Right kidney (tissue), 9 donors: ENCODE results near the gene SORCS1.
A peak's percentile ranks its signal among the peaks of the same experiment; 100 is the strongest.

Experiments used
- DNase-seq: peaks from one replicate; pipeline ENCODE4 v3.0.0-alpha.2; 2016
- long read RNA-seq, 8 donors: transcript quantifications; one replicate each; lab custom pipeline, GENCODE V29; 2026

SORCS1 gene
- long read RNA-seq, donor 1, result 0 reads
- long read RNA-seq, donor 2, result 0 reads
- long read RNA-seq, donor 3, result 0 reads
- long read RNA-seq, donor 4, full-length matches to known transcripts, result 1 of 1 reads
- long read RNA-seq, donor 4, partial matches to known transcripts, result 0 of 1 reads
- long read RNA-seq, donor 4, other reads (novel, unspliced or antisense), result 0 of 1 reads
- long read RNA-seq, donor 5, full-length matches to known transcripts, result 1 of 1 reads
- long read RNA-seq, donor 5, partial matches to known transcripts, result 0 of 1 reads
- long read RNA-seq, donor 5, other reads (novel, unspliced or antisense), result 0 of 1 reads
- long read RNA-seq, donor 6, result 0 reads
- long read RNA-seq, donor 7, result 0 reads
- long read RNA-seq, donor 8, full-length matches to known transcripts, result 1 of 1 reads
- long read RNA-seq, donor 8, partial matches to known transcripts, result 0 of 1 reads
- long read RNA-seq, donor 8, other reads (novel, unspliced or antisense), result 0 of 1 reads

GRCh38 chr10:107163881-107164861, at the start of gene SORCS1:
Gene SORCS1, minus strand, starts transcription at chr10:107164706.
- DNase-seq, result peak; percentile 90

- DNase-seq, result no peak
Measured at GRCh38 chr10:107214261-107214660, 49.8 kb upstream of the SORCS1 start.

- no peak for DNase-seq
Measured at GRCh38 chr10:107213861-107214260, 49.4 kb upstream of the SORCS1 start.

GRCh38 chr10:107206833-107207232, 42.3 kb upstream of the SORCS1 start:
- DNase-seq, result no peak

- DNase-seq, result no peak
Measured at GRCh38 chr10:107169516-107169915, 5.0 kb upstream of the SORCS1 start.

- no peak for DNase-seq
Measured at GRCh38 chr10:107168738-107169137, 4.2 kb upstream of the SORCS1 start.

GRCh38 chr10:107166403-107166802, 1.9 kb upstream of the SORCS1 start:
- DNase-seq, result peak; percentile 7

- peak; percentile 60 for DNase-seq
Measured at GRCh38 chr10:107164992-107165391, 486 bp upstream of the SORCS1 start.

- no peak for DNase-seq
Measured at GRCh38 chr10:107163076-107163855, 1.2 kb downstream of the SORCS1 start.

GRCh38 chr10:107160866-107161265, 3.6 kb downstream of the SORCS1 start:
- DNase-seq, result no peak

- no peak for DNase-seq
Measured at GRCh38 chr10:107159871-107160270, 4.6 kb downstream of the SORCS1 start.

GRCh38 chr10:107157071-107157470, 7.4 kb downstream of the SORCS1 start:
- no peak for DNase-seq

- no peak for DNase-seq
Measured at GRCh38 chr10:107152087-107152486, 12.4 kb downstream of the SORCS1 start.

GRCh38 chr10:107148906-107149305, 15.6 kb downstream of the SORCS1 start:
- DNase-seq, result no peak

- no peak for DNase-seq
Measured at GRCh38 chr10:107144490-107144889, 20.0 kb downstream of the SORCS1 start.

GRCh38 chr10:107141524-107142061, 22.9 kb downstream of the SORCS1 start:
- no peak for DNase-seq

GRCh38 chr10:107139237-107139636, 25.3 kb downstream of the SORCS1 start:
- no peak for DNase-seq

- no peak for DNase-seq
Measured at GRCh38 chr10:107133656-107134055, 30.9 kb downstream of the SORCS1 start.

- DNase-seq, result no peak
Measured at GRCh38 chr10:107129000-107129399, 35.5 kb downstream of the SORCS1 start.

GRCh38 chr10:107126512-107127065, 37.9 kb downstream of the SORCS1 start:
- no peak for DNase-seq

GRCh38 chr10:107122703-107123102, 41.8 kb downstream of the SORCS1 start:
- DNase-seq, result no peak

GRCh38 chr10:107118866-107119265, 45.6 kb downstream of the SORCS1 start:
- DNase-seq, result no peak
